A549 treated with CpdA at 1 μM for 4 hours (cell line): ENCODE data around the gene TSHZ1. TPM values are rescaled to one million over a fixed set of nuclear protein-coding genes. Genes with fewer than 3 reads are reported as not detected.

ENCODE experiments used
- total RNA-seq: library from RNA; stranded (reverse); fragments of 200-300 nt; extraction: Qiagen RNA extraction; gene quantifications from 5 replicates; pipeline ENCODE4 v1.2.3, GENCODE V29; 2022; ENCODE audit warnings: low read depth

TSHZ1 gene, protein sequence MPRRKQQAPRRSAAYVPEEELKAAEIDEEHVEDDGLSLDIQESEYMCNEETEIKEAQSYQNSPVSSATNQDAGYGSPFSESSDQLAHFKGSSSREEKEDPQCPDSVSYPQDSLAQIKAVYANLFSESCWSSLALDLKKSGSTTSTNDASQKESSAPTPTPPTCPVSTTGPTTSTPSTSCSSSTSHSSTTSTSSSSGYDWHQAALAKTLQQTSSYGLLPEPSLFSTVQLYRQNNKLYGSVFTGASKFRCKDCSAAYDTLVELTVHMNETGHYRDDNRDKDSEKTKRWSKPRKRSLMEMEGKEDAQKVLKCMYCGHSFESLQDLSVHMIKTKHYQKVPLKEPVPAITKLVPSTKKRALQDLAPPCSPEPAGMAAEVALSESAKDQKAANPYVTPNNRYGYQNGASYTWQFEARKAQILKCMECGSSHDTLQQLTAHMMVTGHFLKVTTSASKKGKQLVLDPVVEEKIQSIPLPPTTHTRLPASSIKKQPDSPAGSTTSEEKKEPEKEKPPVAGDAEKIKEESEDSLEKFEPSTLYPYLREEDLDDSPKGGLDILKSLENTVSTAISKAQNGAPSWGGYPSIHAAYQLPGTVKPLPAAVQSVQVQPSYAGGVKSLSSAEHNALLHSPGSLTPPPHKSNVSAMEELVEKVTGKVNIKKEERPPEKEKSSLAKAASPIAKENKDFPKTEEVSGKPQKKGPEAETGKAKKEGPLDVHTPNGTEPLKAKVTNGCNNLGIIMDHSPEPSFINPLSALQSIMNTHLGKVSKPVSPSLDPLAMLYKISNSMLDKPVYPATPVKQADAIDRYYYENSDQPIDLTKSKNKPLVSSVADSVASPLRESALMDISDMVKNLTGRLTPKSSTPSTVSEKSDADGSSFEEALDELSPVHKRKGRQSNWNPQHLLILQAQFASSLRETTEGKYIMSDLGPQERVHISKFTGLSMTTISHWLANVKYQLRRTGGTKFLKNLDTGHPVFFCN (N-terminal part only)
- 5.0 to 6.6 TPM (median 5.9 TPM) in 5 replicates for total RNA-seq

DNA sequence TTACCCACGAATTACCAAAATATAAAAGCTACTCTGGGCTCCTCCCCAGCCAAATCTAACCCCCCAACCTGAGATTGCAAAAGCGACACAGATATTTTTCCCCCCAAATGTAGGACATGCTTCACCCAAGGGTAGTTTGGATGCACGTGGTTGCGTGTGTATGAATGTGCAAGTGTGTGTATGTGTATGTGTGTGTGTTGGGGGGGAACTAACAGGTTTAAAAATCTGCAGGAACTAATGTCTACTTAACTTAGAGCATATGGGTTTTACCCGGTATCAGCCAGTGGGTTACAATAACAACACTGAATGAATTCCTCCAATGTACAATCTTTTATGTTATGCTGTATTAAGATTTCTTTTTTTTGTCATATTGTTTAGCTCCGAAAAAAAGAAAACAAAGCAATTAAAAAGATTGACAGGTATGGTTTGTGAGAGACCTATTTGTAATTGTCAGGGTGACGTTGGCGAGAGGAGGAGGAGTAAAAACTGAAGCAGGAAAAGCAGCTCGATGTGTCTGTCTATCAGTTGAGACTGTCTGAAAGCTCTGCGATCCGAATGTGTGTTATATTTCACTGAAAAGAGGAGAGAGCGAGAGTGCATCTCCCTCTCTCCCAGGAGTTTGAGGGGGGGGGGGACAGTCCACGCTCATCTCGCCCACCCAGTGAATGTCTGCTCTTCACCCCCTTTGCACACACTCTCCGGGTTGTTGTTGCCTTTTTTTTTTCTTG lies at the start of gene TSHZ1:
Gene TSHZ1 (plus strand): TSS at position 524 of the 728 bp plus-strand sequence. CDS start 1,080 bp downstream, outside the sequence.

DNA sequence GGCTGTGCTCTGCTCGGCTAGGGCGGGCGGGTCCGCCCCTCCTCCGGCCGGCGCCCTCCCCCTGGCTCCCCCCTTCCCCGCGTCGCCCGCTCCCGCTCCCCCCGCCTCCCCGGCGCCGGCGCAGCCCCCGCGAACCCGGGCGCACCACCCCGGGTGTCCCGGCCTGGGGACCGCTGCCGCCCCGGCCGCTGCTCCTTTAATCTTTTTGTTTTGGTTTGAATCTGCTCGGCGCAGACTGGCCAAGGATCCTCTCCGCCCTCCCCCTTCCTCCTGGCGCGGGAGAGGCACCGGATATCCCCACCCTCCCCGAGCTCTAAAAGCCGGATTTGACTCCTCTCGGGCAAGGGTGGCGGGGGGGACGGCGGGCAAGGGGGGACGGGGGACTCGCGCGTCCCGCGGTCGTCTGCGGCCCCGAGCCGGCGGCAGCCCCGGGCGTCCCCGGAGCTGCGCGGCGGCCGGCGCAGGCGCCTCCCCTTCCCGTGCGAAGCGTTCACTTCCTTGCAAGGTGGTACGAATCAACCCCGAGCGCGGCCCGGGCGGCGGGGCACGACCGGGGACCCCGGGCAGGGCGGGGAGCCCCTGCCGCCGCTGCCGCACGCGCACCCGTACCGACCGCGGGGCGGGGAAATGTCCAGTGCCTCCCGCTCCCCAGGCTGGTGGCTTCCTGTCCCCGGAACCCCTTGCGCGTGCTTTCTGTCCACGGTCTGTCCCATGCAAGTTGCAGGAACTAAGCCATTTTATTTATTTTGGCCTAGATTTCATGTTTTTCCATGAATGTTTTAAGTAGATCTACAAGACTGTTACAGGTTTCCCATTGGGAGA lies 1.3 kb upstream of the TSHZ1 start, which contains the start of gene PTGR3:
Gene PTGR3 (minus strand): TSS at position 11 of the 822 bp plus-strand sequence. CDS start 81 bp downstream, outside the sequence.

Other genes starting within 250 kb of the TSHZ1 start
- 12.6 to 15.7 TPM (median 13.8 TPM) in 5 replicates for gene PTGR3, start 1.7 kb upstream of the TSHZ1 start, total RNA-seq
- gene SMIM21, start 216.9 kb downstream of the TSHZ1 start, total RNA-seq = not detected in 5 replicates